Transverse colon (tissue), 4 donors: ENCODE results near the gene EGLN2. TPM values are rescaled to one million over a fixed set of nuclear protein-coding genes. Genes with fewer than 3 reads are reported as not detected.
"Not testable (repeated sequence)": the region's sequence is repeated elsewhere in the genome, so short reads cannot be mapped to it uniquely, and the experiment has no call there.

Source experiments
- DNase-seq: peaks from one replicate; pipeline ENCODE4 v3.0.0-alpha.2; 2019
- H3K27ac ChIP-seq, 4 donors: fragments of 200-600 bp; sonication (generic); 2 replicates each; pipeline ENCODE4 v1.5.1; 2016 to 2018; ENCODE audit warnings: inconsistent platforms in 4 of 4
- H3K27me3 ChIP-seq: fragments of 200-600 bp; sonication (generic); 2 replicates; pipeline ENCODE4 v1.5.1; 2017; ENCODE audit warnings: inconsistent platforms
- H3K36me3 ChIP-seq, 4 donors: fragments of 200-600 bp; sonication (generic); 2 replicates each; pipeline ENCODE4 v1.5.1; 2017 to 2019; ENCODE audit warnings: inconsistent platforms in 4 of 4
- H3K4me1 ChIP-seq, 4 donors: fragments of 200-600 bp; sonication (generic); 2 replicates each; pipeline ENCODE4 v1.5.1; 2017 to 2020; ENCODE audit warnings: inconsistent platforms in 4 of 4
- H3K4me3 ChIP-seq, 4 donors: fragments of 200-600 bp; sonication (generic); 1 replicate in 1 of 4; 2 replicates in 3 of 4; pipeline versions ENCODE4 v1.5.1 to v1.6.1; 2017 to 2019; ENCODE audit warnings: inconsistent platforms in 4 of 4
- H3K9me3 ChIP-seq, 2 donors: fragments of 200-600 bp; sonication (generic); 2 replicates each; pipeline ENCODE4 v1.5.1; 2017 to 2019; ENCODE audit warnings: inconsistent platforms in 2 of 2
- EP300 ChIP-seq: sonication (generic); formaldehyde crosslinking; IDR thresholded peaks from one replicate; pipeline ENCODE4 v1.6.1; 2017; ENCODE audit warnings: antibody characterized with exemption, low read depth
- POLR2A ChIP-seq: fragments of 450-650 bp; IDR thresholded peaks from one replicate; pipeline ENCODE4 v1.6.1; 2016; ENCODE audit warnings: antibody characterized with exemption, mild to moderate bottlenecking, moderate library complexity
- POLR2AphosphoS5 ChIP-seq, 3 donors: sonication (generic); formaldehyde crosslinking; IDR thresholded peaks; one replicate each; pipeline ENCODE4 v1.6.1; 2016; ENCODE audit warnings: antibody characterized with exemption in 3 of 3
- WGBS, 2 donors: methylation state at CpG; one replicate each; pipeline ENCODE4 v1.1.5; 2018; ENCODE audit warnings: low coverage in 1 of 2; 5-methylcytosine and 5-hydroxymethylcytosine counted together
- in situ Hi-C, 4 donors: fragments of 200-750 bp; cut with MboI; loops; one replicate each; pipeline versions ENCODE4 v1.15.0 to v1.15.1; 2017; ENCODE audit warnings: low sequenced_read_pairs in 3 of 4, low pct_ligation_motif_present in 1 of 4, low pct_unique_long_range_greater_than_20kb in 1 of 4
- intact Hi-C: fragments of 100-400 bp; cut with DNase I; formaldehyde crosslinking; loops from one replicate; pipeline ENCODE4 v1.15.1; 2023; ENCODE audit warnings: low total_unique reads
- total RNA-seq, 4 donors: library from RNA; depleted of rRNA; stranded (reverse); fragments of >200 nt; gene quantifications; one replicate each; pipeline ENCODE4 v1.1.0, GENCODE V29; 2016
- TF ChIP-seq, protein P1 (sequence below), 5 experiments: fragments of 200-600 bp in 3 of 5; fragments of 450-650 bp in 2 of 5; sonication (generic) in 3 of 5; IDR thresholded peaks; 1 replicate in 2 of 5; 2 replicates in 3 of 5; pipeline ENCODE4 v1.5.1; 2016 to 2017; ENCODE audit warnings: antibody characterized with exemption in 5 of 5, inconsistent platforms in 3 of 5, mild to moderate bottlenecking in 2 of 5, moderate library complexity in 1 of 5

Gene EGLN2
- total RNA-seq, 4 donors from 2014 or later, result 102 to 123 (median 115) TPM

DNA sequence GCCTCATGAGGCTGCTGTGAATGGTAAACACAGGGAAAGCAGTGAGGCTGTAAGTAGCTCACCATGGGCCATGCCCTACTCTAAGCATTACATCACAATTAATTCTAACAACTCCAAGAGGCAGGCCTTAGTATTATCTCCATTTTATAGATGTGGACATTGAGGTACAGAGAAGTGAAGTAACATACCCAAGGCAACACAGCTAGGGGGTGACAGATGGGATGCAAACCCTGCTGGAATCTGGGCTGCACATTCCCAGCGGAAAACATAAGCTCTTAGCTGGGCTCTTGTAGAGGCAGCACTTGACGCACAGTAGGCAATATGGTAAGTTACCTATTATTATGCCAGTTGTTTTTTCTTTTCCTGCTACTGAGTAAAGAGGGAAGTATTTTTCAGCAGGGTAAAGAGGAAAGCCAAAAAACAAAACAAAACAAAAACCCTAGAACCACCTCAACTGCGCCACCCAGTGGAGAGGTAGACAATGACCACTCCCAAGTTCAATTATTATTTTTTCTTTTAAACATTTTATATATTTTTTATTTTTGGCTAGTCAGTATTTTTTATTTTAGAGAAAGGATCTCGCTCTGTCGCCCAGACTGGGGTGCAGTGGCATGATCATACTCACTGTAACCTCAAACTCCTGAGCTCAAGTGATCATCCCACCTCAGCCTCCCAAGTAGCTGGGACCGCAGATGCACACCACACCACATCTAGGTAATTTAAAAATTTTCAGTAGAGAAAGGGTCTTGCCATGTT lies 20.7 kb downstream of the EGLN2 start:
- H3K27me3 ChIP-seq, H3K4me3 ChIP-seq, DNase-seq, H3K9me3 ChIP-seq, H3K36me3 ChIP-seq: not testable (repeated sequence)
- 27 to 45% methylated on average over 5 to 6 of the region's 6 CpGs for WGBS, 2 donors
- TF ChIP-seq, protein P1, sequence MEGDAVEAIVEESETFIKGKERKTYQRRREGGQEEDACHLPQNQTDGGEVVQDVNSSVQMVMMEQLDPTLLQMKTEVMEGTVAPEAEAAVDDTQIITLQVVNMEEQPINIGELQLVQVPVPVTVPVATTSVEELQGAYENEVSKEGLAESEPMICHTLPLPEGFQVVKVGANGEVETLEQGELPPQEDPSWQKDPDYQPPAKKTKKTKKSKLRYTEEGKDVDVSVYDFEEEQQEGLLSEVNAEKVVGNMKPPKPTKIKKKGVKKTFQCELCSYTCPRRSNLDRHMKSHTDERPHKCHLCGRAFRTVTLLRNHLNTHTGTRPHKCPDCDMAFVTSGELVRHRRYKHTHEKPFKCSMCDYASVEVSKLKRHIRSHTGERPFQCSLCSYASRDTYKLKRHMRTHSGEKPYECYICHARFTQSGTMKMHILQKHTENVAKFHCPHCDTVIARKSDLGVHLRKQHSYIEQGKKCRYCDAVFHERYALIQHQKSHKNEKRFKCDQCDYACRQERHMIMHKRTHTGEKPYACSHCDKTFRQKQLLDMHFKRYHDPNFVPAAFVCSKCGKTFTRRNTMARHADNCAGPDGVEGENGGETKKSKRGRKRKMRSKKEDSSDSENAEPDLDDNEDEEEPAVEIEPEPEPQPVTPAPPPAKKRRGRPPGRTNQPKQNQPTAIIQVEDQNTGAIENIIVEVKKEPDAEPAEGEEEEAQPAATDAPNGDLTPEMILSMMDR (IDR thresholded peaks at IDR 0.05), result peak; percentile 87 to 95 (median 92)
- in situ Hi-C loops (loop anchor here (5.0 to 25.0 kb wide), 3 partner anchors 107 to 157 kb away; partner anchors contain the start of genes COQ8B (in 1 of the 4) and ITPKC (in 1 of the 4)), intact Hi-C loops (loop anchor here (5.0 kb wide), 1 partner anchor 157 kb away; no protein-coding TSS in a partner anchor)
- Histone ChIP-seq H3K27ac (peak overlapping the region; percentile 50 to 70 (median 54)), H3K4me1 (peaks cover 6 to 38% (median 19%) of the 10 kb centered on the region in 4 donors)

DNA sequence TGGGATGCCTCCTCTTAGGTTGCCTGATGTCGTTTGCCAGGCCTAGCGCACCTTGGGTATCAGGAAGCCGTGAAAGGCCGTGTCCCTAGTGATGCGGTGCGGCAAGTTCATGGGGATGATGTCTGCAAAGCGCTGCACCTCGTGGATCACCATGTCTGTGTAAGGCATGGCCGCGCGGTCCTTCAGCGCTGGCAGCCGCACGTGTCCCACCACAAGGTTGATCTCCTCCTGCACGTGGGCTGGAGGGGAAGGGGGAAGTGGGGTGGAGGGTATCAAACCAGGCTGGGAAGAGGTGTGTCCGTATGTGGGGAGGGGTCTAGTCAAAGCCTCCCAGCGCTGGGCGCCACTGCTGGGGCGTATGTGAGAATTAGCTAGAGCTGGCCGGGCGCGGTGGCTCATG lies 23.2 kb downstream of the EGLN2 start:
- TF ChIP-seq POLR2A (no peak), EP300 (no peak), POLR2AphosphoS5 (IDR thresholded peaks at IDR 0.05) (no peak)
- TF ChIP-seq, protein P1 (IDR thresholded peaks at IDR 0.05), result no peak
- Histone ChIP-seq H3K9me3 (no peaks in the 10 kb centered on the region), H3K27me3 (no peaks in the 10 kb centered on the region), H3K27ac (peak overlapping the region in 2 of 4 donors; percentile 25 to 45), H3K4me3 (no peak overlapping the region), H3K4me1 (peaks cover 6 to 38% (median 19%) of the 10 kb centered on the region in 4 donors), H3K36me3 (no peaks in the 10 kb centered on the region)
- no peak for DNase-seq
- intact Hi-C loops, result loop anchor here (5.0 kb wide), 1 partner anchor 160 kb away; no protein-coding TSS in a partner anchor
- 92% methylated on average over 22 of the region's 22 CpGs; no CpG with 5 or more reads in 1 of the 2 donors for WGBS, 2 donors
- in situ Hi-C loops, result loop anchor here in 3 of 4 donors (5.0 to 25.0 kb wide), 3 partner anchors 110 to 160 kb away; partner anchors contain the start of genes COQ8B (in 1 of the 3) and ITPKC (in 1 of the 3)

DNA sequence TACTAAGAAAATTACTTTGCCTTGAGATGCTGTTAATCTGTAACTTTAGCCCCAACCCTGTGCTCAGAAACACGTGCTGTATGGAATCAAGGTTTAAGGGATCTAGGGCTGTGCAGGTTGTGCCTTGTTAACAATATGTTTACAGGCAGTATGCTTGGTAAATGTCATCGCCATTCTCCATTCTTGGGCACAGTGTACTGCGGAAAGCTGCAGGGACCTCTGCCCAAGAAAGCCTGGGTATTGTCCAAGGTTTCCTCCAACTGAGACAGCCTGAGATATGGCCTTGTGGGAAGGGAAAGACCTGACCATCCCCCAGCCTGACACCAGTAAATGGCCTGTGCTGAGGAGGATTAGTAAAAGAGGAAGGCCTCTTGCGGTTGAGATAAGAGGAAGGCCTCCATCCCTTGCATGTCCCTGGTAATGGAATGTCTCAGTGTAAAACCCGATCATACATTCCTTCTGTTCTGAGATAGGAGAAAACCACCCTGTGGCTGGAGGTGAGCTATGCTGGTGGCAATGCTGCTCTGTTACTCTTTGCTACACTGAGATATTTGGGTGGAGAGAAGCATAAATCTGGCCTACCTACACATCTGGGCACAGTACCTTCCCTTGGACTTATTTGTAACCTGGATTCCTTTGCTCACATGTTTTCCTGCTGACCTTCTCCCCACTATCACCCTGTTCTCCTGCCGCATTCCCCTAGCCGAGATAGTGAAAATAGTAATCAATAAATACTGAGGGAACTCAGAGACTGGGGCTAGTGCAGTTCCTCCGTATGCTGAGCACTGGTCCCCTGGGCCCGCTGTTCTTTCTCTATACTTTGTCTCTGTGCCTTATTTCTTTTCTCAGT lies 23.9 kb downstream of the EGLN2 start:
- 71 to 88% methylated on average over 5 to 9 of the region's 9 CpGs for WGBS, 2 donors
- H3K4me1 ChIP-seq, result peaks cover 6 to 38% (median 19%) of the 10 kb centered on the region in 4 donors
- not testable (repeated sequence) for H3K4me3 ChIP-seq, H3K27me3 ChIP-seq, H3K9me3 ChIP-seq, H3K36me3 ChIP-seq, DNase-seq
- H3K27ac ChIP-seq, result peak overlapping the region in 3 of 4 donors; percentile 10 to 45 (median 25)
- intact Hi-C loops (loop anchor here (5.0 kb wide), 1 partner anchor 161 kb away; no protein-coding TSS in a partner anchor), in situ Hi-C loops (loop anchor here in 3 of 4 donors (5.0 to 25.0 kb wide), 3 partner anchors 111 to 161 kb away; partner anchors contain the start of genes COQ8B (in 1 of the 3) and ITPKC (in 1 of the 3))

DNA sequence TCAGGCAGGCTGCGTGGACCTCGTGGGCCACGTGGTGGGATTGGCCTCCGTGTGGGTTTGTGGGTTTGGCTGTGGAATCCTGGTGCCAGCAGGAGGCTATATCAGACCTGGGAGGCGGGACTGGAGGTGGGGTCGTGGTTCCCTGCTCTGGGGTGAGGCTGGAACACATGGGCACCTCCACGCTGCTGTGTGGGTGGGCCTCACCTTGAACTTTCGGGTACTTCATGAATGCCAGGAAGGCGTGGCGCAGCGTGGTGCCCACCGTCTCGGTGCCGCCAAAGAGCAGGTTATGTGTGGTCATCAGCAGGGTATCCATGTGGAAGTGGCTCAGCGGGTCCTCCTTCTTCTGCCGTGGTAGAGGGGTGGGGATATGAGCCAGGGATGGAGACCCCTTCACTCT lies 25.9 kb downstream of the EGLN2 start:
- not testable (repeated sequence) for H3K36me3 ChIP-seq, H3K9me3 ChIP-seq, H3K27me3 ChIP-seq, H3K4me3 ChIP-seq, H3K27ac ChIP-seq, DNase-seq
- in situ Hi-C loops, result loop anchor here in 3 of 4 donors (5.0 to 25.0 kb wide), 3 partner anchors 113 to 163 kb away; partner anchors contain the start of genes COQ8B (in 1 of the 3) and ITPKC (in 1 of the 3)
- intact Hi-C loops, result loop anchor here (5.0 kb wide), 1 partner anchor 163 kb away; no protein-coding TSS in a partner anchor
- 80 to 90% methylated on average over 1 to 16 of the region's 16 CpGs for WGBS, 2 donors
- H3K4me1 ChIP-seq, result peaks cover 0 to 22% (median 9%) of the 10 kb centered on the region in 4 donors

DNA sequence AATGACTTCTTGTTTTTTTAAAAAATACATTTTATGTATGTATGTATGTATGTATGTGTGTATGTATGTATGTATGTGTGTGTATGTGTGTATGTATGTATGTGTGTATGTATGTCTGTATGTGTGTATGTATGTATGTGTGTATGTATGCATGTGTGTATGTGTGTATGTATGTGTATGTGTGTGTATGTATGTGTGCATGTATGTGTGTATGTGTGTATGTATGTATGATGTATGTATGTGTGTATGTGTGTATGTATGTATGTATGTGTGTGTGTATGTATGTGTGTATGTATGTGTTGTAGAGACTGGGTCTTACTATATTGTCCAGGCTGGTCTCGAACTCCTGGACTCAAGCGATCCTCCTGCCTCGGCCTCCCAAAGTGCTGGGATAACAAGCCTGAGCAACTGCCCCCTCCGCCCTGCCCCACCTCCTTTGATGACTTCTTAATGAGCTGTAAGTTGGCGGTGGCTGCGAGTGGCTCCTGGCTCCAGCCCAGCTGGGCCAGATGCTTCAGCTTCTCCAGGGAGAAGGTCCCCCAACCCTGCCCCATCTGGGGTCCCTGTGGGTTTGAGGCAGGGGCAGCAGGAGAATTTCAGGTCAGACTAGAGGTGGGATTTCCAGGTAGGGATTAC lies 26.6 kb downstream of the EGLN2 start:
- DNase-seq, intact Hi-C loops, H3K4me3 ChIP-seq, H3K36me3 ChIP-seq, H3K9me3 ChIP-seq, H3K27ac ChIP-seq, H3K27me3 ChIP-seq: not testable (repeated sequence)
- in situ Hi-C loops, result loop anchor here in 1 of 4 donors (10.0 kb wide), 1 partner anchor 161 kb away; no protein-coding TSS in a partner anchor
- WGBS, 2 donors, result 85% methylated on average over 5 of the region's 6 CpGs; no CpG with 5 or more reads in 1 of the 2 donors
- peaks cover 0 to 19% (median 8%) of the 10 kb centered on the region in 4 donors for H3K4me1 ChIP-seq

DNA sequence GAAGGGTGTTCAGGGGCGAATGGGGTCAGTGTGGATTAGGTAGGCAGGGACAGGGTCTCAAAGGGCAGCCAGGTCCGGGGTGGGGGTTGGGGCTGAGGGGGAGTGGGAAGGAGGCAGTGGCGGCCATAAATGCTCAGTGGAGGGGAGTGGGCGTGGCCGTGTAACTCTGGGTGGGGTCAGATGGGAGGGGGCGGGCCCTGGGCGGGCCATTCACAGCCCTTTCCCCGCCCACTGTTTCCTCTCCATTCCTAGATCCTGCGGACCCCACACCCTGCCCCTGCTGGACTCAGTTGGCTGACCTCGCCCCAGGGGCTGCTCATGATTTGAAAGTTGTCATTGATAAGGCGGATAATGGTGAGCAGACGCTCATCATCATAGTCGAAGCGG lies 27.3 kb downstream of the EGLN2 start:
- in situ Hi-C loops, result loop anchor here in 1 of 4 donors (10.0 kb wide), 1 partner anchor 162 kb away; no protein-coding TSS in a partner anchor
- intact Hi-C loops, H3K27me3 ChIP-seq, H3K4me3 ChIP-seq, H3K27ac ChIP-seq, H3K9me3 ChIP-seq, H3K36me3 ChIP-seq, DNase-seq: not testable (repeated sequence)
- WGBS, 2 donors, result 86 to 100% methylated on average over 1 to 10 of the region's 14 CpGs
- H3K4me1 ChIP-seq, result peaks cover 0 to 22% (median 8%) of the 10 kb centered on the region in 4 donors

DNA sequence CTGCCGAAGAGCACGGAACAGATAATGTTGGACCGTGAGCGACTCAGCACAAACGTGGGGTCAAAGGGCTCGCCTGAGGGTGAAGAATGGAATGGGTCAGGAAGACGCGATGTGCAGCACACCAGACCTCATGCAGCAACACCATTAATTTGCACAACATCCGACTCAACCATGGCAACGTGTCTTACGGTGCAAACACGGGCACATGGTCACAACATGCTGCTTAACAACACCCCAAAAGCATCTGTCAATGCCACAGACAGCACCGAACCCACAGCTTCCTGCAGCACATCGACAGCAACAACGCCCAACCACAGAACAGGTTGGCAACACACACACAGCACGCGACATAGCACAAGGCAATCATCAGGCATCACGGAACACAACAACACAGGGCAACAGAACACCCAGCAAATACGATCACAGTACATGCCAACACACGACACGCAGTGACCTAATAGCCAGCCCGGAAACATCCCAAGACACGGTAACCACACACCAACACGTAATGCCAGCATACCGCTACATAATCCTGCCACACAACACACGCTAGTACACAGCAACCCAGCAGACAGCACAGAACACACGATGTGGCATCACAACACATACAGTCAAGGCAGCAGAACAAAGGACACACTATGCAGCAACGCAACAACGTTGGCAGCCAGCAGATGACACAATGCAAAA lies 27.9 kb downstream of the EGLN2 start:
- peaks cover 0 to 28% (median 12%) of the 10 kb centered on the region in 4 donors for H3K4me1 ChIP-seq
- H3K4me3 ChIP-seq, intact Hi-C loops, H3K27ac ChIP-seq, H3K27me3 ChIP-seq, DNase-seq, H3K36me3 ChIP-seq, H3K9me3 ChIP-seq: not testable (repeated sequence)
- in situ Hi-C loops, result loop anchor here in 1 of 4 donors (10.0 kb wide), 1 partner anchor 162 kb away; no protein-coding TSS in a partner anchor
- 64 to 92% methylated on average over 3 to 29 of the region's 29 CpGs for WGBS, 2 donors
